Colonic mucosa (tissue), 4 donors: ENCODE data around the gene ALDH1A2. TPM values are rescaled to one million over a fixed set of nuclear protein-coding genes. Genes with fewer than 3 reads are reported as not detected.
"Not testable (repeated sequence)": the region's sequence is repeated elsewhere in the genome, so short reads cannot be mapped to it uniquely, and the experiment has no call there.

ENCODE experiments used
- DNase-seq: peaks from one replicate; pipeline ENCODE4 v3.0.0-alpha.2; 2020
- H3K27ac ChIP-seq: fragments of 200-600 bp; one replicate; pipeline ENCODE4 v1.8.0; 2021
- H3K27me3 ChIP-seq: fragments of 200-600 bp; one replicate; pipeline ENCODE4 v1.8.0; 2021
- H3K36me3 ChIP-seq: fragments of 200-600 bp; one replicate; pipeline ENCODE4 v1.8.0; 2021
- H3K4me1 ChIP-seq: fragments of 200-600 bp; one replicate; pipeline ENCODE4 v1.8.0; 2021; ENCODE audit warnings: mild to moderate bottlenecking
- H3K4me3 ChIP-seq: fragments of 200-600 bp; one replicate; pipeline ENCODE4 v1.8.0; 2021
- H3K9ac ChIP-seq, 2 donors: one replicate each; pipeline ENCODE4 v1.7.0; 2013; ENCODE audit warnings: control low read depth in 2 of 2, low read depth in 2 of 2, low read length in 2 of 2
- H3K9me3 ChIP-seq: fragments of 200-600 bp; one replicate; pipeline ENCODE4 v1.8.0; 2021
- CTCF ChIP-seq: fragments of 200-600 bp; IDR thresholded peaks from one replicate; pipeline ENCODE4 v1.8.0; 2022; ENCODE audit warnings: antibody characterized with exemption, mild to moderate bottlenecking
- intact Hi-C: fragments of 100-400 bp; cut with DNase I; formaldehyde crosslinking; loops from one replicate; pipeline ENCODE4 v1.14.1; 2022
- total RNA-seq, 2 donors: library from RNA; stranded (reverse); fragmentation: NEBNext Ultra II Directional in 1 of 2; extraction: Animal tissue kit (Norgen Biotek cat#: 25700) in 1 of 2; gene quantifications; one replicate each; pipeline ENCODE4 v1.2.1, GENCODE V29; 2021
- donor health status: healthy.
- donor health status: DM: no; HTN: no; CAD: no.
- donor health status: DM: no; HTN: no; CAD: no.

Gene ALDH1A2
- total RNA-seq, 2 donors from 2014 or later, result 1.9 to 2.5 TPM

GRCh38 chr15:58087871-58088270, 22.4 kb upstream of the ALDH1A2 start:
- no peak for DNase-seq
- Histone ChIP-seq H3K4me1 (no peaks in the 10 kb centered on the region), H3K36me3 (no peaks in the 10 kb centered on the region), H3K4me3 (no peak overlapping the region), H3K27me3 (no peaks in the 10 kb centered on the region), H3K27ac (no peak overlapping the region), H3K9ac (no peak overlapping the region), H3K9me3 (no peaks in the 10 kb centered on the region)
- intact Hi-C loops, result no loop called here
- TF ChIP-seq CTCF, result no peak

DNA sequence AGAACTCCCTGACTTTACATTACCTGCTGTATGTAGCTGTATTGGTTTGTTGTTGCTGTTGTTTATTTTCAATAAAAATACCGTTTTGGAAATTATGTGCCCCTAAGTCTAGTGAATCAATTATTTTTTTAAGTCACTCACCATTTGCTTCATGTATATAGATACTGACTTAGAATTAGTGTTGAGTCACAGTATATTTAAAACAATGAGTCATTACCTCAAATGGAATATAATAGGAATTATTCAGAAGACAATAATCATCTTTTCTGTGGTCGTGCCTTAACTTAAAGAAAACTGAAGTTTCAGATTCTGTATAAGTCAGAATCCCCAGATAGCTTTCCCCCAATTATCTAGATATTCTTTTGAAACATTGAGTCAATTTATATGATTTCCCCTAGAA, 21.0 kb upstream of the ALDH1A2 start:
- no peak for TF ChIP-seq CTCF
- no peak overlapping the region for H3K4me3 ChIP-seq
- no peak for DNase-seq
- H3K9me3 ChIP-seq, result no peaks in the 10 kb centered on the region
- H3K36me3 ChIP-seq, result no peaks in the 10 kb centered on the region
- no peaks in the 10 kb centered on the region for H3K4me1 ChIP-seq
- H3K27me3 ChIP-seq, result no peaks in the 10 kb centered on the region
- intact Hi-C loops, result no loop called here
- H3K9ac ChIP-seq, result no peak overlapping the region
- H3K27ac ChIP-seq, result no peak overlapping the region

GRCh38 chr15:58083526-58083925, 18.0 kb upstream of the ALDH1A2 start:
- H3K4me1 ChIP-seq, result no peaks in the 10 kb centered on the region
- H3K4me3 ChIP-seq, result no peak overlapping the region
- no peak for DNase-seq
- TF ChIP-seq CTCF, result no peak
- H3K36me3 ChIP-seq, result no peaks in the 10 kb centered on the region
- intact Hi-C loops, result no loop called here
- H3K27ac ChIP-seq, result no peak overlapping the region
- no peak overlapping the region for H3K9ac ChIP-seq
- H3K9me3 ChIP-seq, result no peaks in the 10 kb centered on the region
- no peaks in the 10 kb centered on the region for H3K27me3 ChIP-seq

- intact Hi-C loops, result no loop called here
- Histone ChIP-seq H3K27ac (no peak overlapping the region), H3K27me3 (no peaks in the 10 kb centered on the region), H3K36me3 (no peaks in the 10 kb centered on the region), H3K9me3 (no peaks in the 10 kb centered on the region), H3K4me3 (no peak overlapping the region), H3K4me1 (no peaks in the 10 kb centered on the region), H3K9ac (no peak overlapping the region)
- no peak for DNase-seq
- TF ChIP-seq CTCF, result no peak
These were observed 16.4 kb upstream of the ALDH1A2 start for GRCh38 chr15:58081891-58082290.

DNA sequence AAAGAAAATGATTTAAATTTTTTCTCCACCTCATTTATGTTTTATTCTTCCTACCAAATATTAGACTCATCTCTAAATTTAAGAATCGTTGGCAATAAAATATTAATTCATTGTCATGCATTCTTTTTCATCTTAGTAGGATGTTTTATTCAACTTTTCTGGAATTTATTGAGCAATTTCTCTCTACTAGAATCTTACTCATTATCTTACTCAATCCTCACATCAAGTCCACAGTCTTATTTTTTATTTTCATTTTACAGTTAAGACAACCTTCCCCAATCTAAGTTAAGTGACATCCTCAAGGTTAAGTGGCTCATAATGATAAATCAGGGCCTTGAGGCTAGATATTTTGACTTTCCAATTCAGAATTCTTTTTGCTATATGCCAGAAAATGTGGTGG, 15.9 kb upstream of the ALDH1A2 start:
- intact Hi-C loops, result no loop called here
- no peak overlapping the region for H3K27ac ChIP-seq
- H3K4me1 ChIP-seq, result no peaks in the 10 kb centered on the region
- H3K9ac ChIP-seq, result no peak overlapping the region
- no peaks in the 10 kb centered on the region for H3K36me3 ChIP-seq
- no peak overlapping the region for H3K4me3 ChIP-seq
- H3K27me3 ChIP-seq, result no peaks in the 10 kb centered on the region
- H3K9me3 ChIP-seq, result no peaks in the 10 kb centered on the region
- DNase-seq, result no peak
- TF ChIP-seq CTCF, result no peak

- H3K4me1 ChIP-seq, H3K4me3 ChIP-seq, intact Hi-C loops, H3K9me3 ChIP-seq, H3K9ac ChIP-seq, H3K36me3 ChIP-seq, H3K27ac ChIP-seq, DNase-seq, H3K27me3 ChIP-seq: not testable (repeated sequence)
These were observed 15.4 kb upstream of the ALDH1A2 start for GRCh38 chr15:58080959-58081358.
